Measurements from ENCODE around the gene MBNL3.
A peak's percentile ranks its signal among the peaks of the same experiment; 100 is the strongest.

The MBNL3 gene, protein sequence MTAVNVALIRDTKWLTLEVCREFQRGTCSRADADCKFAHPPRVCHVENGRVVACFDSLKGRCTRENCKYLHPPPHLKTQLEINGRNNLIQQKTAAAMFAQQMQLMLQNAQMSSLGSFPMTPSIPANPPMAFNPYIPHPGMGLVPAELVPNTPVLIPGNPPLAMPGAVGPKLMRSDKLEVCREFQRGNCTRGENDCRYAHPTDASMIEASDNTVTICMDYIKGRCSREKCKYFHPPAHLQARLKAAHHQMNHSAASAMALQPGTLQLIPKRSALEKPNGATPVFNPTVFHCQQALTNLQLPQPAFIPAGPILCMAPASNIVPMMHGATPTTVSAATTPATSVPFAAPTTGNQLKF

DNA sequence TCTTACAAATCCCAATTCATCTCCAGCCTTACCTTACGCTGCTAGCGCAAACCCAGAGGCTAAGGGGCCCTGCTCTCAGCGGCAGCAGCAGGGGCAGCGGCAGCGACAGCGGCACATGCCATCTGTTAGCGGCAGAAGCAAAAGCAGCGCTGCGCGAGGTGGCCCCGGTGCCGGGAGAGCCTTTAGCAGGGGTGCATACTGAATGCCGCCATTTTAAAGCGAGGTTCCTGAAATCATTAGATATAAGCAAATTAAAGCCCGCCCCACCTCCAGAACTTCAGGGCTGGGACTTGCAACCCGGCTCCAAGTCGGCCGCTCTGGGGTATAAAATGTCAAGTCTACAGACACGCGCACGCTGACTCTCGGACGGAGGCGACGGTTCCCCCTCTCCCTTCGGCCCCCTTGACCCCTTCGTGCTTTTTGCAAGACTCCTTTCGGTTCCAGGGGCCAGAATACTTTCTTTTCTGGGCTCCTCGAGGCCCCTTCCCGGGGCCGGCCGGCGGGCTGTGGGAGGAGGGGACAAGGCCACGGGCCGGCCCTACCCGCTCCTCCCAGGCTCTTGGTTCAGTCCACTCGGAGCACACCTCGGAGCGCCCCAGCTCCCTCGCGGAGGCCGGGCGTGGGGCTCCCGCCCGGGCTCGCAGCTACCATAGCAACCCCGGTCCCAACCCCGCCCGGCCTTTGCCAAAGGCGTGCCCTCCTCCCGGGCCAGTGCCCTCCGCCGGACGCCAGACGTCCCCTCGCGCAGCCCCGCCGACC, at the start of gene MBNL3:
Gene MBNL3 (minus strand): TSS at position 220 of the 759 bp plus-strand sequence. CDS start 49,427 bp downstream, outside the sequence.
- DNase-seq = peak in 39 of 56 donors; percentile 0 to 55 (median 9)

DNA sequence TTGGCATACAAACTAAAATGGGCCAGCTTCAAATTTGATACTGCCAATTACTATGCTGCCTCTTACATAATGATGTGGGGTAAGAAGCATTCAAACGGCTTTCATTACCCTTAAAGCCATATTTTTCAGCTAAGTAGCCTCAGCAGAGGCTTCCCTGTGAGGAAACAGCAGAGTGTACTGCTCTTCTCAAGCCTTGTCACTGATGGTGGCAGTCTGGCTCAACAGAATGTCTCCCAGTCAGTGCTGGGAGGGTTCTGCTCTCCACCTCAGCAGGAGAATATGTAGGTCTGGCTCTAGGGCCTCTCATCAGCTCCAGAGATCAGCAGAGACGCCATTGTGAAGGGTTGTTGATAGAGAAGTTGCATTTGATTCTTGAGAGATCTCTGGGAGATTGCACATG, 44.6 kb upstream of the MBNL3 start:
- no peak for DNase-seq

DNA sequence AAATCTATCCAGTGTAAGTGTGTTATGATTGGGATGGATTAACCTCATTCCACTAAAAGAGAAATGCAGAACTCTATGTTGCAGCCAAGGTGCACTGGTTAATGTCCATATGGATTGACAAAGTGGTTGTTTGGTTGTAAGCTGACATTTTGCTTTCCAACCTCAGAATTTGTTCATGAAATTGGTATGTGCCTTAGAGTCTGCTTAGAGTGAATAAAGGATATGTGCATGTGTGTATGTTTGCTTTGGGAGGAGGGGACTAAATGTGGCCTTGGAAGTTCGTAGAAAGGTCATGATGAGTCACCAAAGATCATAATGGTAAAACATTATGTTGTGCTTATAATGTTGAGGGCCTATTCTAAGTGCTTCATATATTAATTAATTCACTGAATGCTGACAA, 44.1 kb upstream of the MBNL3 start:
- no peak for DNase-seq

DNA sequence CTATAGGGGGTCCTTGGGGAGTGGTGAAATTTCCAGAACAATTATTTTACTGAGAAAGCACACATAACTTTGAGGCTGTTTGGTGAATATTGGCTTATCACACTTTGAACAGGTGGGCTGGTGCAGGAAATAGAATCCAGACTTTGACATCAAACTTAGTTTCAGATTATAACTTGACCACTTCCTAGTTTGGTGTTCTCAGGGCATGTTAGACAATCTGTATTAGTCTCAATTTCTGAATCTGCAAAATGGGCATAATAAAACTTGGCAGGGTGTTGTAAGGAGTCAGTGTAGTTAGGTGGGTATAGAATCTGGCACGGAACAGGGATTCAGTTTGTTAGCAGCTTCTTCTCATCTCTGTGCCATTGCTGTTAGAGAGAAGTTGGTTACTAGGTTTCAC, 43.3 kb upstream of the MBNL3 start:
- DNase-seq = no peak

DNA sequence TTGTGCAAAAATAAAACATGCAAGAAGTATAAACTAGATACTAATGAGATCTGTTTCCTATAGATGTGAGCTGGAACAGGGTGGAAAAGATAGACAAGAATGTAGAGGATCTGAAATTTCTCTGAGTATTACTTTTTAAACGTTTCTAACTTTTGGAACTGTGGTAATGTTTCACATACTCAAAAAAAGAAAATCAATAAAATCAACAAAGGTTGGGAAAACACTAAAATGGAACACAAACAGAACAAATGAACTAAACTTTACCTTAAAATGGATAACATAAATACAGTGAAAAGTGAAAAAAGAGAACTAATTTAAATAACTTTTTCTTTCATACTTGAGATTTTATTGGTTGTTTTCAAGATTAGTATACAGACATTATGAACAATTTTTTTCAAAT, 32.0 kb upstream of the MBNL3 start:
- DNase-seq = no peak

DNA sequence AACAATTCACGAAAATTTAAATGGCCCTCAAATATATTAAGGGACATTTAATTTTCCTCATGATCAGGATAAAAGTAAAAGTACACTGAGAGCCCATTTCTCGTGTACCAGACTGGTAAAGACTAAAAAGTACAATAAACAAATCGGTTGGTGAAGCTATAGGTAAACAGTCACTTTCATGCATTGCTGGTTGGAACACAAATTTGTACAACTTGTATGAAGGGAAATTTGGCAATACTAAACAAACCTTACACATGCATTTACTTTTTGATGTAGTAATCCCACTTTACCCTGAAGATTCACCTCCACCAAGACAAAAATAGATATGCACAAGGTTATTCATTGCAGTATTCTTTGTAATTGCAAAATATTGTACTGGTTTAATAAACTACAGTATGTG, 31.4 kb upstream of the MBNL3 start:
- DNase-seq = no peak

DNA sequence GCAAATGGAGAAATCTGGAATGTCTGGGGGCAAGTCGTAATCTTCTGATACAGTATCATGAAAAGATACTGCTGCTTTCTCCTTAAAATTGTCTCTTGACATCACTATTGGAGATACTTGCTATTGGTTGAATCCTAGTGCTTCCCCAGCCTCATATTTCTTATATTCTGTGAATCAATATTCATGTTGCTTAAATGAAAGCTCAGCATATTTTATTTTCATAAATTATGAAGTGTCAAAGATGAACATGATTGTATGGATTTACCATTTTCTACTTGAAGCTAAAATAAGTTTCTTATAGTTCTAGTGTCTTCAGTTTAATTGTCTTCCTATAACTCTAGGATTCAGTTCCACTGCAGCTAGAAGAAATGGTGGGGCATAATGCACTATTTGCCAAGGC, 29.6 kb upstream of the MBNL3 start:
- no peak for DNase-seq

DNA sequence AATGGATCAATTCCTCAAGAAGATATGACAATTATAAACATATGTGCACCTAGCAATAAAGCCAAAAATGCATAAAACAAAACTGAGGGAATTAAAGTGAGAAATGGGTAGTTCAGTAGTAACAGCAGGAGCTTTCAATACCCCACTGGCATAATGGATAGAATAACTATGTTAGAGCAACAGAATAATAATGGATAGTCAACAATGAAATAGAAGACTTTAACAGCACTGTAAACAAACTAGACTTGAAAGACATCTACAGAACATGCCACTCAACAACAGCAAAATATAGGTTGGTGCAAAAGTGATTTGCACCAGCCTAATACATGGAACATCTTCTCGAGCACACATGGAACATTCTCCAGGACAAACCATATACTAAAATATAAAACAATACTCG, 20.0 kb upstream of the MBNL3 start:
- DNase-seq = no peak

DNA sequence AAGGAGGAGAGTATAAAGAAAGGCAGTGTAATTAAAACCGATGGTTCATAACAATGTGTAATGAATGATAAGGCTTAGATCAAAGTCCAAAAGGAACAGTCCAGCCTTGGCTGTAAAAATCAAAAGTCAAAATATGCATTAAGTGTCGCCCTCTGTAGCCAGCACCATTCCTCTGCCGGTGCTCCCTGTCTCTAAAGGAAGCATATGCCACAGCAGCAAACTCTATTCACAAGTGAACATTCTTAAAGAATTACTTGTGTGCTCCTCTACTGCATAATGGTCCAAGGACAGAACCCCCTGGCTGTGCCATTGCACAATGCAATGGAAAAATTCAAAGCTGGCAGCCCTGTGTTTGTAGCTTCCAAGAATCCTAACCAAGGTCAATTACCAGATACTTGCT, 16.3 kb upstream of the MBNL3 start:
- no peak for DNase-seq

DNA sequence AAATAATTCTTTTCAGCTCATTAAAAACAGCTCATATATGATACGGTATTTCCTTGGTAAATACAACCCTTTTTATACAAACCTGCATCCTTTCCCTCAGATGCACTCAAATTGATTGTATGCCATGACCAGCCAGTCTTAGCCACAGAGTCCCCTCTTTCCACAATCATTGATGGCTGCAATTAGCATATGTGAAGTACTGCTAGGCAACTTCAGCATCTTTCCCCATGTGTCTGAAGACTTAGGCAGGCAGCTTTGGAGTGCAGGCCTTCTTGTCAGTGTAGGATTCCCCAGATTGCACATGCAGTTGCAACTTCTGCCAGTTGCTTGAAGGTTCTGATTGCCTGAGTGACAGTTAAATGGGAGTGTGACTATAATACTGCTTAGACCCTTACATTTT, 15.6 kb upstream of the MBNL3 start:
- no peak for DNase-seq

DNA sequence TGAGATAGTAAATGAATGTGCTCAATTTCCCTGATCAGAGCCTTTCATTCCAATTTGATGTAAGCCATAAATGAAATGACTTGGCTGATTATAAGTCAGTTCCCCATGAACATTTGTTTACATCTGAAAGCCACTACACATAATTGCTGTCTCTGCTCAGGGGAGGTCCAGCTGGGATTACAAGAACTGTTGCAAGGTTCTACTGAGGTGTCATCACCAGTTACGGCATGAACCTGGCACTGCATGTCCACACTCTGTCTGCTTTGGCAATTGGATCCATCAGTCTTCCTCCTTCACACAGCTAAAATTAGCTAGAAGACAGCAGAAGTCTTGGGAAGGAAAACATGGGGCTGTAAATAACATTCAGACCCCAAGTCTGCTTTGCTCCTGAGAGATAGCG, 12.8 kb upstream of the MBNL3 start:
- no peak for DNase-seq

DNA sequence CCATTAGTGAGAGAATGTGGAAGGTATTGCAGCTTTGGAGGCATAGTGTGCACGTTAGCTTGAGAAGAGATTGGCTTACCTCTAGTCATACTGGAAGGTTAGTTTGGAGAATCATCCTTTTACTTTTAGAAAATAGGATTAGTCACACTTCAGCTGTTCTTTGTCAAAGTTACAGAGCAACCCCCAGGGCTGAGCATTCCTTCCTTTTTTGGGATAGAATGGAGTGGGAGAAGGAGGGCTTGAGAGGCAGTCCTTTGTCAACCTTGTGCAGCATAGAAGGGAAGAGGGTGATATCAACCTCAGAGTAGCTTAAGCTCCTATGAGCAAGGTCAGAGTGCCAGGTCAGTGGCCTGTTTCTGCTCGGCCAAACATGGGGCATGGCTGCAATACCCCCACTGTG, 8.6 kb upstream of the MBNL3 start:
- no peak for DNase-seq

DNA sequence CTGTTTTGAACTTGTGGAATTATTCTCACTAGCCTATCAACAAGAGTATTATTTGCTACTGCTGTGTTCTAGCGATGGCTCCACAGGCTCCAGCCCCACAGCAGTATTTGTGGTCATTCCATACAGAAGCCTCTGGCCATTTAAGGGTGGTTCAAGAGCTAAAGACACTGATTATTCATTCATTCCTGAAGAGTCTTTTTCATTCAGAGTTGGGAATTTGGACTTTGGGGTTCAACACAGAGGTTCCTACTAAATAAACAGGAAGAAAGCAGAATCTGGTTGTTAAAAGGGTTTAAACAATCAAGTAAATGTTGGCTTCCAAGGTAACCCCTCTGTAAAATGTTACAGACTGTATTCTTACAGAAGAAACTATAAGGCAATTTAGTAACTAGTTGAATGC, 4.3 kb upstream of the MBNL3 start:
- no peak for DNase-seq

DNA sequence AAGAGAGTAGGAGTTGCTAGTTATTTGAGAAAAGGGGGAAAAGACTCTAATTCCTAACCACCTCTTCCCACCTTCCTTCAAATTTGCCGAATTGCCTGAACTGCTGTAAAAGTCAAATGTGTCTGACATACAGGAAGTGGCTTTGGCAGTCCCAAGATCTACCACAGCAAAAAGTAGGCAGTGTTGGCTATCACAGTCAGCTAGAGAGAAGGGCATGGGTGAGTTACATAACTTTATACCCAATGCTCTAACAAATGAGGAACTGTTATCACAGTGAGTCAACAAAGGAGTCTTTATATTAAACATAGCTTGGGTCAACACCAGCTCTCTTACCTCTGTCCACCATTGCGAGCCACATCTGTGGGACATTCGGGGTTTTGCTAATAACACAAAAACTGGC, 2.4 kb upstream of the MBNL3 start:
- peak in 9 of 56 donors; percentile 0 to 20 (median 1) for DNase-seq

DNA sequence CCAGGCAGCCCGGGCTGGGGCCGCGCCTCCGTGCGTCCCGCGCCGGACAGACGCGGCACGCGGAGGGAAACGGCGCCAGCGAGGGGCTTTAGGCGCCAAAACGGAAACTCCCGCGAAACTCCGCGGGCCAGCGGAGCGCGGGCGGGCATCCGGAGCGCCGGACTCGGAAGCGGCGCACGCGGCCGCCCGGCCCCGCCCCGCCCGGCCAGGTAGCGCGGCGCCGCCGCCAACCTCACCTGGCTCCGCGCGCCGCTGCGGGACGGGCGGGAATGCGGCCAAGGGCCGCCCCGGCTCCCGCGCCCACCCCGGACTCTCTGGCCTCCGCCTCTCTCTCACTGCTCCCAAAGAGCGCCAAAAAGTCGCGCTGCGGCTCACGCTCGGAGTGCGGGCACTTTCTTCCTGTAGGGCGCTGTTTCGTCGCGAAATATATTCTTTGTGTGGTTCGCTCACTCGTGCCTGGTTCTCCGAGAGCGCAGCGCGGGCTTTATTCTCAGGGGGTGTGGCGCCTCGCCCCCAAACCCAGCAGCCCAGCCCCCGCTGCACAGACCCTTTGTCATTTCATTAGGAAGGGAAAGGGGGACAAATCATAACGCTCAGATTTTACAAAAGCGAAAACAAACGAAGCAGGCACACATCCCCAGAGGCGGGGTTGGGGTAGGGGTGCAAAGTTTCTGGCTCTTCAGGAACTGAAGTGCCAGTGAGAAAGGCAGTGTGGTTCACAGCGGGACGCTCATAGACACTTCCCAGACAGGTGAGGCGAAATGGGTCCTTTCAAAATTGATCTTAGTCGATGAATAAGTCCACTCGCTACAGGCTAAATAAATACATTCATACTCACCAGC, 961 bp upstream of the MBNL3 start:
- DNase-seq = peak in 19 of 56 donors; percentile 0 to 23 (median 4)

DNA sequence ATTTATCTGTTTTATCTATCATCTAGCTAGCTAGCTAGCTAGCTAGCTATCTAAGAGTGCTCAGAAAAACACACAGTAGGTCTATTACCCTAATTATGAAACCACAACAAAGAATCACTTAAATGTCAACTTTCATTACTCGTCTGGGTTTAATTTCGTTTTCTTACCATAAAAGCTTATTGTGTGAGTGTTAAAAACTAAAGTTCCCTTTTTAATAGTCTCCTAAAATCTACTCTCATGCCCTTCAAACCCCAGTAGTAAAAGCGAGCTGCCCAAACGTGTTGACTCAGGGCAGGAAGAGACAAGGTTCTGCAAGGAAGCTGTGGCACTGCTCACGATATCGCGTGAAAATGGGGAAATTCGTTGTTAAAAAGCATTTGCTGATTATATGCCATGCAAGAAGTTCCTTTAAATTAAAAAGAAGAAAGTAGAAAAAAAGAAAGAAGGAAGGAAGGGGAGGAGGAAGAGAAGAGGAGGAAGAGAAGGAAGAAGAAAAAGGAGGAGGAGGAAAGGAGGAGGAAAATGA, 595 bp downstream of the MBNL3 start:
- DNase-seq = no peak

DNA sequence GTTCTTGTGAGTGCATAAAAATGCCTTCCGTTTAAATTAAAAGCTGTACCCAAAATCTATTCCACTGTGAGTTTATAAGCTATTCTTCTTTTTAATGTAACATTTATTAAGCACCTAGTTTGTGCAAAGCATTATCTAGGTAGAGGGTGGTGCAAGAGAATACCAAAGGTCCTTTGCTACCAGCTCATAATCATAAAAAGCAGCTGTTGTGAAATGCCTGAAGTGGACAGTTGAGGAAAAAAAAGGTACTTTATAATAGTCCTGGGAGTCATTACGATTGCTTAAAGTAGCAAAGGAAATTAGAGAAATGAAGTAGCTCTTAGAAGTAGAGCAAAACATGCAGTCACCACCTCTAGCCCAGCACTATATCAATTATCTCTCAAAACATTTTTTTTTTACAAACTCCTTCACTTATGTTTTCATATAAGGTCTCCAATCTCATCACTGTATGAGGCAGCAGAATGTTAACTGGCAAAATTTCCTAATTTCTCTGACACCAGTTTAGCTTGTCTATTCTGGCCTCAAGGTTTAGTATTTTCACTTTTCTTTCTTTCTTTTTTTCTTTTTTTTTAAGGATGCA, 2.1 kb downstream of the MBNL3 start:
- DNase-seq = no peak

DNA sequence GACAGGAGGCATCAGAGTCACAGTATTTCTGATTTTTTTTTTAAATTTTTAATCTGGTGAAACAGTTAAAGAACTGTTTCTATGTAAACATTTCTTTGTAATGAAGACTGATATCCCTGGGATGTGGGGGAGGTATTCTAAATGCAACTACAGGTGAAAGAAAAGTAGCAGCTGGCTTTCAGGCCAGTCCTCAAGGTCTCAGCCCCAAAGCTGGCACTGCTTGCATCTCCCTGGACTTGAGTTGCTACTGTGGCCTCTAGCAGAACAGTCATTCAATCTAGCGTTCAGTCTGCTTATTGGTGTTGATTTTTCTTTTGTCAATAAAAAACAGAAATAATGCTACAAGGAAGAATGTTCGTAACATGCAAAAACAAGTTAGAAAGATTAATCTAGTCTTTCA, 4.9 kb downstream of the MBNL3 start:
- DNase-seq = no peak

DNA sequence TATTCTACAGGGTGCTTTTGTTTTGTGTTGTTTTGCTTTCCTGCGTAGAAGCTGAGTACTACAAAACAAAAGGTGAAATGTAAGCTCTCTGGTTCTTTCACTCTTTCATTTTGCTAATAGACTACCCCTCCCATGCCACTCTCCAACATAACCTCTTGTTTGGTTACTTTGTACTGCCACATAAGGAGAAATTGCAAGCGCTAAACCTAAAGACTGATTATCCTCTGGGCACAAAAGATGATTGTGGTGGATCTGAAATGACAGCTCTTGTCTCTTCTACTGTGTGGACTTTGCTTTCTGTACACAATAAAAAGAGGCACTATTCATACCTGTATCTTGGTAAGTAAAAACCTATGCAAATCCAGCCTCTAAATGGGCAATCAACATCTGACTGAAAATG, 5.3 kb downstream of the MBNL3 start:
- DNase-seq = no peak

DNA sequence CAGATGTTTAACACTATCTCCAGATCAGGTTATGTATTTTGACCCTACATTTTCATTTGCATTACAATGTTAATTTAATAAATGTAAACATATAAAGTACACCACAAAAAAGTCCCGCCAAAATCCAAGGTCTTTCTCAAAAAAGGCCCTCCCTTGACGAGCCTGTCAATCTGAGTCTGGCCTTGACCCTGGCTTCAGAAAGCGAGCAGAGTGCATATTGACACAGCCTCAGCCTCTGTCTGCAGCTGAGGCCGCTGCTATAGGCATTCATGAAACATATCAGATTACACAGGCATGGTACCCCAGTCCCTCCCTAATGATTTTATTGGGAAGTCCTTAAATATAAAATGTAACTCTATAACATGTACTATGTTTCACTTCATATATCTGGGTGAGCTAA, 6.2 kb downstream of the MBNL3 start:
- DNase-seq = no peak

DNA sequence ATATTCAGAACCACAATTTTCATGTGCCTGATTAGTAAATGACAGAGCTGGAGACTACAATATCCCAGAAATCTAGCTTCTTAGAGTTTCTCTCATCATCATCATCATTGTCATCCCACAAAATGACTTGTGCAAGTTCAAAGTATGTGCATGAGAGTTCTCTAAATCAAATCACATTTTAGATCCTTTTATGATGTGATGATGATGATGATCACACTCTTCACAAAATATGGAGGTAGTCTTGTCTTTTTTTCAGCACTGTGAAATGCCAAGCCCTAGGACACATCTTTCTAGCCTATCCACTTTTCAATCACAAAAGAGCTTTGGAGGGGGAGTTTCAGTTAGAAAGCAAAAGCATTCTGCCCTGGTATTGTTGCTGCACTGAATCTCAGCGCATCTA, 7.4 kb downstream of the MBNL3 start:
- no peak for DNase-seq

Measured in amygdala (tissue), 56 donors.